PFSK-1 (cell line): Measurements from ENCODE around the gene ZBP1.

Experiments used
- SIN3A ChIP-seq: IDR thresholded peaks from 2 replicates; pipeline ENCODE4 v1.6.1; 2012; ENCODE audit warnings: mild to moderate bottlenecking, low read length, moderate library complexity, borderline replicate concordance; ENCODE audit not compliant: insufficient read depth
- TAF1 ChIP-seq: IDR thresholded peaks from 2 replicates; pipeline ENCODE4 v1.6.1; 2012; ENCODE audit warnings: low read length, control low read depth, borderline replicate concordance; ENCODE audit not compliant: insufficient read depth

DNA sequence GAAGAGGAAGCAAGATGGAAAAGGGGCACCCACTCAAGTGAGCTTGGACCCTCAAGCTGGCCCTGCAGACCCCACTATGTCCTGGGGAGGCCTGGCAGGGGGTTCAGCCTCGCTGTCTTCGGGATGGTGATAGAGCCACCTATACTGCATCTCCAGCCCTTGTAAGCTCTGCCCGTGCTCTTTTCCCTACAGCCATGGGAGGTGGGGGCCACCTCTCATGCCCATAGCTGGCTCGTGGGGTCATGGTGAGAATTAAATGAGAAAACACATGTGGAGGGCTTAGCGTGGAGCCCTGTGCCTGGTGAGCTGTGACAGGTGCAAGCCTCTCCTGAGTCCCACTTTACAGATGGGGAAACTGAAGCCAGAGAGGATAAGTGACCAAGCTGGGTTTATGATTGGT lies 31.6 kb downstream of the ZBP1 start:
- no peak for TF ChIP-seq TAF1
- no peak for TF ChIP-seq SIN3A
